ENCODE data around the gene ATG14.

ATG14 gene

GRCh38 chr14:55356913-55357312 lies 54.7 kb downstream of the ATG14 start:
- 0 out of 2 replicates have a peak, but pooled peaks have one; percentile 25 for TF ChIP-seq GLIS1 (tag by site-specific recombination; IDR thresholded peaks at IDR 0.05)
- TF ChIP-seq ZNF274 (IDR thresholded peaks at IDR 0.05; ENCODE audit: low read length) = no peak
- no peak for TF ChIP-seq ZNF274 (tag by site-specific recombination; IDR thresholded peaks at IDR 0.05; ENCODE audit: borderline replicate concordance)
- TF ChIP-seq ZBTB8A (tag by site-specific recombination; IDR thresholded peaks at IDR 0.05) = no peak
- Histone ChIP-seq H3K27ac (ENCODE audit: extremely low read depth, low read depth, low read length) (no peak overlapping the region), H3K4me1 (ENCODE audit: control insufficient read depth, insufficient read depth, low read length) (no peaks in the 10 kb centered on the region), H3K4me3 (ENCODE audit: low read depth, low read length) (no peak overlapping the region), H3K9me3 (ENCODE audit: control insufficient read depth, insufficient read depth, low read depth, low read length) (no peaks in the 10 kb centered on the region), H3K36me3 (ENCODE audit: control insufficient read depth in 2 of 2, insufficient read depth in 1 of 2, low read length in 2 of 2) (peaks cover 0 to 20% of the 10 kb centered on the region in 2 experiments; a peak in 2 of 3 replicates)
- POLR2A ChIA-PET = no interaction called here
- CTCF ChIA-PET = interaction anchor here (0.9 kb wide), 1 partner anchor 86 kb away, joined by 3 read pairs; no protein-coding TSS in a partner anchor

- TF ChIP-seq ZNF16 (tag by site-specific recombination; IDR thresholded peaks at IDR 0.05; ENCODE audit: low read depth) = no peak
- no peak for TF ChIP-seq ZBTB6 (tag by site-specific recombination; IDR thresholded peaks at IDR 0.05)
- no peak for TF ChIP-seq ZNF335 (tag by site-specific recombination; conservative IDR thresholded peaks at IDR 0.05)
- no peak for TF ChIP-seq ZNF214 (tag by site-specific recombination; IDR thresholded peaks at IDR 0.05; ENCODE audit: borderline replicate concordance)
- no peak for TF ChIP-seq ZNF302 (tag by site-specific recombination; IDR thresholded peaks at IDR 0.05; ENCODE audit: low read depth)
- TF ChIP-seq PRDM6 (tag by site-specific recombination; IDR thresholded peaks at IDR 0.05) = no peak
- no peak for TF ChIP-seq ZFP37 (tag by site-specific recombination; IDR thresholded peaks at IDR 0.05)
- no peak for TF ChIP-seq ZNF341 (tag by site-specific recombination; IDR thresholded peaks at IDR 0.05; ENCODE audit: low read depth)
- no peak for TF ChIP-seq ZBTB21 (tag by site-specific recombination; IDR thresholded peaks at IDR 0.05)
- TF ChIP-seq ZNF148 (tag by site-specific recombination; IDR thresholded peaks at IDR 0.05; ENCODE audit: borderline replicate concordance) = no peak
- no peak for TF ChIP-seq HIC1 (tag by site-specific recombination; IDR thresholded peaks at IDR 0.05)
- no peak for TF ChIP-seq ZNF18 (tag by site-specific recombination; IDR thresholded peaks at IDR 0.05)
- TF ChIP-seq REST (tag by site-specific recombination; IDR thresholded peaks at IDR 0.05) = no peak
- no peak for TF ChIP-seq KLF17 (tag by site-specific recombination; IDR thresholded peaks at IDR 0.05)
- TF ChIP-seq WT1 (tag by site-specific recombination; IDR thresholded peaks at IDR 0.05) = no peak
- no peak for TF ChIP-seq ZBTB1 (tag by site-specific recombination; IDR thresholded peaks at IDR 0.05)
- TF ChIP-seq ZNF132 (tag by site-specific recombination; IDR thresholded peaks at IDR 0.05; ENCODE audit: borderline replicate concordance) = no peak
- Histone ChIP-seq H3K4me3 (ENCODE audit: low read depth, low read length) (no peak overlapping the region), H3K27ac (ENCODE audit: extremely low read depth, low read depth, low read length) (no peak overlapping the region), H3K4me1 (ENCODE audit: control insufficient read depth, insufficient read depth, low read length) (no peaks in the 10 kb centered on the region), H3K36me3 (ENCODE audit: control insufficient read depth in 2 of 2, insufficient read depth in 1 of 2, low read length in 2 of 2) (peaks cover 0 to 30% of the 10 kb centered on the region in 2 experiments; a peak in 2 of 3 replicates), H3K9me3 (ENCODE audit: control insufficient read depth, insufficient read depth, low read depth, low read length) (no peaks in the 10 kb centered on the region)
- ChIA-PET POLR2A (no interaction called here), CTCF (interaction anchor here (0.7 to 1.7 kb wide), 5 partner anchors 11 to 144 kb away, joined by 3 to 5 read pairs (median 4); no protein-coding TSS in a partner anchor)
Measured at GRCh38 chr14:55355922-55356321, 55.7 kb downstream of the ATG14 start.
